ENCODE results near the gene EIF4EBP2.
A peak's percentile ranks its signal among the peaks of the same experiment; 100 is the strongest.

The EIF4EBP2 gene

DNA sequence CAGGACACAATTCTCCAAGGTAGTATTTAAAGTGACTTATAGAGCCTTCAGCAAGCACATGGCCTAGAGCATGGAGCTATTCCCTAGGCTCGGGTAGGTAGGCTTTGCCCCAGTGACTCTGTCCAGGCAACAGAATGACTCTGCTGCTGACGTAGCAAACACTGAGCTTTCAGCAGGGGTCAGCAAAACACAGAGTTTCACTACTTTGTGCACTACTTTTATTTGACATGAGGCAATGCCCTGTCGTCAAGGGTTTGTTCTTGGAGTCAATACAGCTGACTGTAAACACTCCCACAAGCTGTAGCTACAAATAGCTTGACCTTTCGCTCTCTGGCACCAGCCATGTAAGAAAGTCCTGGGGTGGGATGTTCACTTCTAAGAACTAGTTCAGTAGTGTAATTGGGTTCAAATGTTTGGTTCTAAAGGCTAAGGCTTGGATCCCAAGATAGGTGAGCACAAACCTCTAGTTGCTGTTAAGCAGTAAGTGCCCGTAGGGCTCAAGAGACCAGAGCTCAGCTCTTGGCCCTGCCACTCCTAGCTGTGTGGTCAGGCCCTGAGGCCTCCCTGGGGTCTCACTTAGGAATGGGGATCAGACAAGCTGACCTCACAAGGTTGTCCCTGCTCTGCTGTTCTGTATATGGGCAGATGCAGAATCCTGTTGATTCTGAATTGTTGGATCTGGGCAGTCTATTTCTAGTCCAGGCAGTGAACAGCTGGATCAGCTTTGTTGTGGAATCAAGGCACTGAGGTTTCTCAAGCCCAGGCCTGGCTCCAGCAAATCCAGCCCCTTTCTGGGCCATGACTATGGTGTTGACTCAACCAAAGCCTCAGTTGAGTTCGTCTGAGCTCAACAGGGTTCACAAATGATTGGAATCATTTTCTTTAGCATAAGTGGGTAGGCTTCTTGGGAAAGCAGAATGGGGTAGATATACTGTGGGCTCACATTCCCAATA, 26.8 kb downstream of the EIF4EBP2 start:
- no peak for DNase-seq (ENCODE audit: extremely low read depth, low read depth)
- H3K4me3 ChIP-seq (replicated peaks; ENCODE audit: low read depth, low read length), result no peak overlapping the region
- TF ChIP-seq, protein P1, sequence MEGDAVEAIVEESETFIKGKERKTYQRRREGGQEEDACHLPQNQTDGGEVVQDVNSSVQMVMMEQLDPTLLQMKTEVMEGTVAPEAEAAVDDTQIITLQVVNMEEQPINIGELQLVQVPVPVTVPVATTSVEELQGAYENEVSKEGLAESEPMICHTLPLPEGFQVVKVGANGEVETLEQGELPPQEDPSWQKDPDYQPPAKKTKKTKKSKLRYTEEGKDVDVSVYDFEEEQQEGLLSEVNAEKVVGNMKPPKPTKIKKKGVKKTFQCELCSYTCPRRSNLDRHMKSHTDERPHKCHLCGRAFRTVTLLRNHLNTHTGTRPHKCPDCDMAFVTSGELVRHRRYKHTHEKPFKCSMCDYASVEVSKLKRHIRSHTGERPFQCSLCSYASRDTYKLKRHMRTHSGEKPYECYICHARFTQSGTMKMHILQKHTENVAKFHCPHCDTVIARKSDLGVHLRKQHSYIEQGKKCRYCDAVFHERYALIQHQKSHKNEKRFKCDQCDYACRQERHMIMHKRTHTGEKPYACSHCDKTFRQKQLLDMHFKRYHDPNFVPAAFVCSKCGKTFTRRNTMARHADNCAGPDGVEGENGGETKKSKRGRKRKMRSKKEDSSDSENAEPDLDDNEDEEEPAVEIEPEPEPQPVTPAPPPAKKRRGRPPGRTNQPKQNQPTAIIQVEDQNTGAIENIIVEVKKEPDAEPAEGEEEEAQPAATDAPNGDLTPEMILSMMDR (IDR thresholded peaks at IDR 0.05; ENCODE audit: low read depth, low read length, missing control alignments), result peak; percentile 2

DNA sequence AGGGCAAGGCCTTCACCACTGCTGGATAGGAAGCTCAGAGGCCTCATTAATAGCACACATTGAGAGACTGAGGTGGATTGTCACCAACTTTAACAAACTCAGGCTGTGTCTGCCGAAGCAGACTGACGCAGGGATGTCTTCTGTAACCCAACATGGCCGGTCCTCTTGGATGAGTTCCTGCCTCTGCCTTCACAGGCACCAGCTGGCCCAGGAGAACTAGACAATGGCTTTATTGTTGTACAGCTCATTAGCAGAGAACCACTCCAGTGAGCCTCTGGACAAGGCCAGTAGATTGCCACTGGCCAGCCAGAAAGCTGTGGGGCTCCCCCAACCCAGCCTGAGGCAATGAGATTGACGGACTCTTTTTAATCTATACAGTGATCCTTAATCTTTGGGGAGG, 28.2 kb downstream of the EIF4EBP2 start:
- TF ChIP-seq, protein P1 (IDR thresholded peaks at IDR 0.05; ENCODE audit: low read depth, low read length, missing control alignments), result no peak
- DNase-seq (ENCODE audit: extremely low read depth, low read depth), result no peak
- H3K4me3 ChIP-seq (replicated peaks; ENCODE audit: low read depth, low read length), result no peak overlapping the region

DNA sequence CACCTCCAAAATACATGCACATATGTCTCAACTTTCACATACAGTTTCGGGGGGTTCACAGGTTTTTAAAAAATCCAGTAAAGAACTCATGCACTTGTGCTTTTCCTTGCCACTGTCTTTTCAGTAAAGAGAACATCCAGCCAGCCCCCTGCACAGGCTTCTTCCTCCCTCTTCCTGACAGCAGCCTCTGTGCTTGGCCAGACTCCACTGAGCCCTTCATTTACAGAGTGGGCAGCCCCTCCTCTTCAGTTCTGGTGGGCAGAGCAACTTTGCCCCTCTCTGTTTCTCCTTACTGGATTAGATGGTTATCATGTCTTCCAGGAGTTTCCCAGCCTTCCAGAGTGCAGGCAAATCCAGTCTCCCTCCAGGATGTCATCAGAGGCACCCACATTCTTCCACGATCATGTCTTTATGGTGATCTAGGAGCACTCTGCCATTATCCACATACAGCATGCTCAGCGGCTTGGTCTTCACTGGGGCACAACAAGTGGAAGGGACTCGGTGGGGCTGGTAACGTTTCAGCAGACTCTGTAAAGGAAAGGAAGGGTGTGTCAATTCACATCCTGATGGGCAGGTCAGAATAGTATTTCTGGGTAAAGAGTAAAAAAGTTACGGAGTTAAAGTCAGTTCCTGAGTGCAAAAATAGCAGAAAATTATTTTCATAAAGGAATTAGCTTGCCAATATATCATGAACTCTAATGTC, 28.8 kb downstream of the EIF4EBP2 start:
- TF ChIP-seq, protein P1 (IDR thresholded peaks at IDR 0.05; ENCODE audit: low read depth, low read length, missing control alignments), result no peak
- DNase-seq (ENCODE audit: extremely low read depth, low read depth), result no peak
- no peak overlapping the region for H3K4me3 ChIP-seq (replicated peaks; ENCODE audit: low read depth, low read length)

DNA sequence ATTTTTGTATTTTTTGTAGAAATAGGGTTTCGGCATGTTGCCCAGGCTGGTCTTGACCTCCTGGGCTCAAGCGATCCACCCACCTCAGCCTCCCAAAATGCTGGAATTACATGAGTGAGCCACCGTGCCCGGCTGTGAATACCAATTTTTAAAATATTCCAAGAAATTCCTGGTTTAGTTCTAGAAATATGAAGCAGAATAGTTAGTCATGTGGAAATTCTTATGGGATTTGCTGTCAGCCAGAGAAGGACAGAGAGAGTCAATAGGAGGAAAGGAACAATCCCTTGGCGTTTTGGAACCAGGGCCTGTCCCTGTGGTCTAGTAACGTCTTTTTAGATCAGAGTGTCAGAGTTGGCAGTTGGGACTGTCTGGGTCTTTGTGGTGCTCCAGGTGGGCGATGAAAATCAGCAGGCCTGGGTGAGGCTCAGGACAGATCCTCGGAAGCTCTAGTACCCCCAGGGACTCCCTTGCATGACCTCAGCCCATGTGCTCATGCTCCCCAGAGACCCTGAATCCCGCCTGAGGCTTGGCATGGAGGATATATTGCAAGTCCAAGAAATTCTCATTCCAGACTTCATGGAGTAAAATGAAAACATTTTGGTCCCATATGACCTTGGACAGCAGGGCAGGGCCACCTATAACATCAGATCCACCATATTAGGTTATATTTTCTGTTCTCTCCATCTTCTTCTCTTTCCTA, 29.8 kb downstream of the EIF4EBP2 start:
- H3K4me3 ChIP-seq (replicated peaks; ENCODE audit: low read depth, low read length), result no peak overlapping the region
- DNase-seq (ENCODE audit: extremely low read depth, low read depth), result no peak
- TF ChIP-seq, protein P1 (IDR thresholded peaks at IDR 0.05; ENCODE audit: low read depth, low read length, missing control alignments), result no peak

DNA sequence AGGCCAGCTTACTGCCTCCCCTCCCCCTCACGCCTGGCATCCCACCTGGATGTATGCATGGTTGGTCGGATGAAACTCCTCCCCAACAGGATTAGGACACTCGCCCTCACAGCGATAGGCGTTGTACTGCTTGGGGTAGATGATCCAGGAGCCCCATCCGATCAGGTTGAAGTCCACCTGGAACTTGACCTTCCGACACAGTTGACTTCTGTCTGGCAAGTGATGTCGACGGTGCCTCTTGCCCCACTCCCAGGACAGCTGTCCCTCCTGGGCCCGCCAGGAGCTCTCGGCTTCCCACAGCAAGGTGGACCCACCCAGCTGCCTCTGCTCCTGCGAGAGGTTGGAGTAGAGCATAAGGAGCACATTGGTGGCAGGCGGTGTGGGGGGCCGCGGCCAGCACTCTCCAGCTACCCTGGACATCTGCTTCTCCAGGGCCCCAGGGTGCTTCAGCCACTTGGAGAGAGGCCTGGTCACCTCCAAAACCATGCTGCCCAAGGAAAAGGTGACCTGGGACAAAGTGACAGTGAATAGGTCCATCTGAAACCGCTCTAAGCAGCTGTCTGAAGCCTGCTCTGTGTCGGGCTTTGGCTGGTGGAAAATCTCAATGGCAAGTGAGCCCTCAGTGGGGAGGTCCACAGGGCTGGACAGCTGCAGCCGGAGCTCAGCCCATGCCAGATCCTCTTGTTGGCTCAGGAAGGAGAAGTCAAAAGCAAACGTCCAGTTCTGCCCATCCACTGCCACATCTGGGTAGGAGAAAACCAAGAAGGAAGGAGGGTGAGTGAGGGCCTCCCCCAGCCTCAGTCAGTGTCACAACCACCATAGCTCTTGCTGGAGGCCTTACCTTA, 31.5 kb downstream of the EIF4EBP2 start:
- TF ChIP-seq, protein P1 (IDR thresholded peaks at IDR 0.05; ENCODE audit: low read depth, low read length, missing control alignments), result no peak
- no peak overlapping the region for H3K4me3 ChIP-seq (replicated peaks; ENCODE audit: low read depth, low read length)

DNA sequence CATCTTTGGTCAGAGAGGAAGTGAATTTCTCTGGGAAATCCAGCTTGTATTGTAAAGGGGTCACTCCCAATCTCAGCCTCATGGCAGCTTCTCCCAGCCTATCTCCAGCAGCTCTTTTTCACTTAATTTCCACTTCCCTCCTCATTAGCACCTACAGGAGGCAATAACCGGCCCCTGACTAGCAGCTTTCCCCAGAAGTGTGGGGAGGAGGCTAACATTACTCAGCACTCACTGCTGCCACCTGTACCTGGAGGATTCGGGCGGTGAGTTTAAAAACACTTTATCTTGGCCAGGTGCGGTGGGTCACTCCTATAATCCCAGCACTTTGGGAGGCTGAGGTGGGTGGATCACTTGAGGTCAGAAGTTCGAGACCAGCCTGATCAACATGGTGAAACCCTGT, 33.8 kb downstream of the EIF4EBP2 start:
- TF ChIP-seq, protein P1 (IDR thresholded peaks at IDR 0.05; ENCODE audit: low read depth, low read length, missing control alignments), result no peak
- no peak overlapping the region for H3K4me3 ChIP-seq (replicated peaks; ENCODE audit: low read depth, low read length)
- DNase-seq (ENCODE audit: extremely low read depth, low read depth), result no peak

More for the DNA sequence above, 31.5 kb downstream of the EIF4EBP2 start:
- DNase-seq (ENCODE audit: extremely low read depth, low read depth), result no peak

Data from HFF-Myc (cell line).